GM12891 (cell line): ENCODE measurements around the gene MOV10L1.

Experiments
- POLR2A ChIP-seq: IDR thresholded peaks from 2 replicates; pipeline ENCODE4 v1.6.1; 2011; ENCODE audit warnings: low read depth, low read length, control low read depth
- POLR2AphosphoS5 ChIP-seq: IDR thresholded peaks from 2 replicates; pipeline ENCODE4 v1.6.1; 2011; ENCODE audit warnings: low read depth, low read length, control low read depth
- POU2F2 ChIP-seq: IDR thresholded peaks from 2 replicates; pipeline ENCODE4 v1.6.1; 2011; ENCODE audit warnings: low read depth, mild to moderate bottlenecking, control low read depth, low read length, moderate library complexity
- SPI1 ChIP-seq: IDR thresholded peaks from 2 replicates; pipeline ENCODE4 v1.6.1; 2011; ENCODE audit warnings: low read depth, low read length, control low read depth
- TAF1 ChIP-seq: IDR thresholded peaks from 2 replicates; pipeline ENCODE4 v1.6.1; 2011; ENCODE audit warnings: low read depth, low read length, control low read depth

GRCh38 chr22:50125029-50125428 lies 35.2 kb downstream of the MOV10L1 start:
- TF ChIP-seq POLR2A, result no peak
- TF ChIP-seq POU2F2, result no peak
- no peak for TF ChIP-seq TAF1
- TF ChIP-seq SPI1, result no peak
- no peak for TF ChIP-seq POLR2AphosphoS5
